GM12872 (cell line): ENCODE data around the gene NCOA5.

ENCODE experiments used
- TF ChIP-seq, protein P1 (sequence below): IDR thresholded peaks from 3 replicates; pipeline ENCODE4 v1.5.1; 2011; ENCODE audit warnings: low read depth, mild to moderate bottlenecking, low read length, moderate library complexity; ENCODE audit not compliant: insufficient read depth

Gene NCOA5

DNA sequence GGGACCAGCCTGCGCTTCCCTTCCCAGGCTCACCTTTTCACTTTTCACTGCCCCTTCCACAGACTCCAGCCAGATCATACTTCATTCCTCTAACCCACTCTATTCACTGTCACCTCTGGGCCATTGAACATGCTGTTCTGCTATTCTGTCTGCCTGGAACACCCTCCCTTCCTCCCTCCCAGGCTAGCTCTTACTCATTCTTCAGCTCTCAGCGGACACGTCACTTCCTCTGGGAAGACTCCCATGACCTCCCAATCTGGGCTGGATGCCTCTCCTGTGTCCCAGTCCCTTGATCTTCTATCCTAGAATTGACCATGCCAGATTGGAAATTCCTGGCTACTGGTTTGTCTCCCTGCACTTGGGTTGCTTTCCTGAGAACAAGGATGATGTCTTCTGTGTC is 55.7 kb downstream of the NCOA5 start:
- TF ChIP-seq, protein P1, sequence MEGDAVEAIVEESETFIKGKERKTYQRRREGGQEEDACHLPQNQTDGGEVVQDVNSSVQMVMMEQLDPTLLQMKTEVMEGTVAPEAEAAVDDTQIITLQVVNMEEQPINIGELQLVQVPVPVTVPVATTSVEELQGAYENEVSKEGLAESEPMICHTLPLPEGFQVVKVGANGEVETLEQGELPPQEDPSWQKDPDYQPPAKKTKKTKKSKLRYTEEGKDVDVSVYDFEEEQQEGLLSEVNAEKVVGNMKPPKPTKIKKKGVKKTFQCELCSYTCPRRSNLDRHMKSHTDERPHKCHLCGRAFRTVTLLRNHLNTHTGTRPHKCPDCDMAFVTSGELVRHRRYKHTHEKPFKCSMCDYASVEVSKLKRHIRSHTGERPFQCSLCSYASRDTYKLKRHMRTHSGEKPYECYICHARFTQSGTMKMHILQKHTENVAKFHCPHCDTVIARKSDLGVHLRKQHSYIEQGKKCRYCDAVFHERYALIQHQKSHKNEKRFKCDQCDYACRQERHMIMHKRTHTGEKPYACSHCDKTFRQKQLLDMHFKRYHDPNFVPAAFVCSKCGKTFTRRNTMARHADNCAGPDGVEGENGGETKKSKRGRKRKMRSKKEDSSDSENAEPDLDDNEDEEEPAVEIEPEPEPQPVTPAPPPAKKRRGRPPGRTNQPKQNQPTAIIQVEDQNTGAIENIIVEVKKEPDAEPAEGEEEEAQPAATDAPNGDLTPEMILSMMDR, result no peak

DNA sequence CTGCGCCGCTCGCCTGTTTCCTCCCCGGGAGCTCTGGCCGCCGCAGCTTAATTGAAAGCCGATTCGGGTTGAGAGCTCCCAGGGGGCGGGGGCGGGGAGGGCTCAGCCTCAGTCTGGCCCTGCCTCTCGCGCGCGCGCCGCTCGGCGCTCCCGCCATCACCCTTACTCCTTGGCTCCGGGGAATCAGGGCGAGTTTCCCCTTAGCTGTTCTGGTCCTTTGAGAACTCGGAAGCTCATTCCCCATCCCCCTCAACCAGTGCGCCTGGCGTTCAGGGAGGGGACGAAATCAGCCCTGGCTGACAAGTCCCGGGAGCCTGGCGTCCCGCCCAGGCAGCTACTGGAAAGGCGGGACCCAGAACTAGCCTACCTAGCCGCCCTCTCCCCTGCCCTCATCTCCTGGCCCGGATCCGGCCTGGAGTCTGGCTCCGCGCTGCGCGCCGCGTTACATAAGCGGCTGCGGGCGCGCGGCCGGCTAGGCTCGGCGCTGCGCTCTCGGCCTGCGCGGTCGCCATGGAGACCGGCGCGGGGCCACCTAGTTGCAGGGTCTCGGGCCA is 58.0 kb downstream of the NCOA5 start:
- TF ChIP-seq, protein P1, result no peak

DNA sequence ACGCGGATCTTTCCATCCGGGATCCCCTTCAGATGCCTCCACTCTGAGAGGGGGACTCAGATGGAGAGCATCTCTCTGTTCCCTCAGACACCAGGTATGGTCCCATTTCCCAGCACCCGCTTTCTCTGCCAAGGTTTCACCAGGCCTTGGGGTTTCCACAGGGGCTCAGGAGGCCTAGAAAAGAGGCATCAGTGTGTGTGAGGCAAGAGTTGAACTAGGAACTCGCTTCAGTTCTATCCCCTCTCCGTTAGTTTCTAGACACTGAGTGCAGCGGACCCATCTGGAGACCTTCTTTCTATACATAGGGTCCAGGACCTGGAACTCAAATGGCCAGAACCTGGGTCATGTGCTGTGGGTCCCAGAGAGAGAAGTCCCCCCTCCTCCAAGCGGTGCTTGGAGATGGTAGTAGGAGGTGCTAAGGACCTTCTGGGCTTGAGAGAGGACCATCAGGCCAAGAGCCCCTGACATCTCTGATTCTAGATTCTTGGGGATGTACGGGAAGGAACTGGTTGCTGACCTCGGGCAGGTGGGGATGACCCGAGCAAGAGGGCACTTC is 58.7 kb downstream of the NCOA5 start:
- TF ChIP-seq, protein P1, result no peak

DNA sequence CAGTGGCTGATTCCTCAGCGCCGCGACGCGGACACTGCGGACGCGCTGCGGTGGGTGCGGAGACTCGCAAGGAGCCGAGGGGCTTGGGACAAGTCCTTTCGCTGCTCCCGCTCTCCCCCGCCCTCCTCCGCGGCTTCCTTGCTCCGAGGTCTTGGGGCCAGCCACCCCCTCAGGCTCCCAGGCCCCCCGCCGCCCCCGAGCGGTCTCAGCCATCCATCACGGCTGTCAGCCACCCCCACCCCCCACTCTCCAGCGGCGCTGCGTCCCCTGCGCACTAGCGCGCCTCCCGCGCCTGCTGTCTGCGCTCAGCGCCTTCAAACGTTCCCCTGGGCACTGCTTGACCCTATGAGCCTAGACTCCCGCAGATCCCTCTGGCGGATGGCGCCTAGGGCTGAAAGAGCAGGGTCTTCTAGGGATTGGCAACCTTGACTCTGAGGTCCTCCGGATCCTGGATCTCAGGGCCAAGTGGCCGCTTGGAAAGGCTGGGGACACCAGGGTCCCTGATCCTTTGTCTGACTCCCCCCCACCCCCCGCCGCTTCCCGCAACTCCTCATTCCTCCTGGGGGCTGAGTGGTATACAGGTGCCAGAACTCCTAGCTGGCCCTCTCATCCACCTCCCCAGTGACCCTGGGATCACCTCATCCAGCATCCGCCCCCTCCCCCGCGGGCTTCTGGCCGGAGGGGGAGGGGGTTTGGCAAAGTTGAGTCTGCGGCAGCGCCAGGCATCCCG is 59.3 kb downstream of the NCOA5 start:
- TF ChIP-seq, protein P1, result no peak

DNA sequence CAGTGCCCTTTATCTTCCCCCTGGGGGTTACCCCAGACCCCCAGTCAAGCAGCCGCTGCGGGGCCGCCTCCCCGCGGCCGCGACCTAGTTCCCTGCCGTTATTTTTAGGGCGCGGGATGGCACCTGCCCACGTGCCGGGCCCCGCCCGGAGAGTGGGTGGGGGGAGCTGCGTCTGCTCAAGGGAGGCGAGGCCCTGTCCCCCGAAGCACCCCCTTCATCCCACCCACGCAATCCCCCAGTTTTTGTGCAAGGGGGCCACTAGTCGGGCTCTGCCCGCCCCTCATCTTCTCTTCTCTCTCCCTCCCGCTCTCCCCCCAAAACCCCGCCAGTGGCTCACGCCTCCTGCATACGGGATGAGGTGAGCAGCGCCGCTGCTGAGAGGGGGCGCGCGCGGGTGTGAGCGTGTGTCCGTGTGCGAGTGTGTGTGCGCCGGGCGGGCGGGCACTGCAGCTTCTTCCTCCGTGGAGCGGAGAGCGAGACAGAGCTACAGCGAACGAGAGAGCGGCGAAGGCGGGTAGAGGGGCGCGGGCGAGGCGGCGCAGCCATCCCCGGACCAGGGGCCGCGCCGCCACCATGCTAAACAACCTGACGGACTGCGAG is 60.9 kb downstream of the NCOA5 start, which contains the start of gene SLC12A5:
TSS of gene SLC12A5 (plus strand) at position 444 of the 600 bp plus-strand sequence. CDS start at position 574, 130 bp downstream.
- TF ChIP-seq, protein P1, result no peak

DNA sequence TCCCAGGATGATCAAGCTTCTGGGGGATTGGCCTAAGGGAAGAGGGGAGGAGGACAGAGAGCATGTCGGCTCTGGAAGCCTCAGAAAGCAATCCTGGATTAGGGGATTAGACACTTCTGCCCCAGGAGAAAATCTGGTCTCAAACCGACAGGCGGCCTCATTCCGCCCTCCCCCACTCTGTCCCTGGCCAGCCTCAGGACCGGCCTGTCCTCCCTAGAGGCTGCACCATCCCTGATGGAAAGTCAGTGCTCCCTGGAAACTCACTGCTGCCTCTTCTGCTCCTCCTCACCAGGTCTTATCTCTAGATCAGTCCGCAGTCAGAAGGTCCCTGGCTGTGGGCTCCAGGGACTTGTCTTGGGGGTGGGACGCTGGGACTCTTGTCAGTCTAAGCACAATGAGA is 61.7 kb downstream of the NCOA5 start:
- TF ChIP-seq, protein P1, result no peak

DNA sequence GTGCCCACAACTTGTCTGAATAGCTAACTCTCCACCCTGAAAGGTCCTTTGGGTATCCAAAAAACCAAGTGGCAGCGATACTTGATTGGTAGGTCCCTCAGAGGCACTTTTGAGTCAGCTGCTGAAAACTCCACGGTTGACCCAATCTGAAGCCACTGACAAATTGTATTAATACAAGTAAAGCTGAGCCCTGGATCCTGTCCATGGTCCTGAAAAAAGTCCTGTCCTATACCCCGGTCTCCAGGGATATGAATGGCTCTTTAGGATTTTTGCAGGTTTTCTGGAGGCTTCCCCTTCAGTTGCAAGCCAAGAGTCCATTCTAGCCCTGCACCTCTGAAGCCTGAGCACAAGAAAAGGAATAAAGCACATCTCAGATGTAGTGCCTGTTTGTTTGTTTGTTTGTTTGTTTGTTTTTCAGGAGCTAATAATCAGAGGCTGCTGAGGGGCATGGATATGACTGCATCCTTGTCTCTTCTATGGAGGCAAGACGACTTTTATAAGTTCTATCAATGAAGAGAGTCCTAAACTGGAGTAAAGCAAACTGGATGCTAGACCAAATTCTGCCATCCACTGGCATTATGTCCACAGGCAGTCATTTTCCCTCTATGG is 62.4 kb downstream of the NCOA5 start:
- TF ChIP-seq, protein P1, result no peak
